GM19099 (cell line): Measurements from ENCODE around the gene RHBDF2.

ENCODE experiments used
- POLR2A ChIP-seq: IDR thresholded peaks from 3 replicates; pipeline ENCODE4 v1.6.1; 2011; ENCODE audit warnings: low read depth; ENCODE audit not compliant: insufficient read length; ENCODE audit errors: extremely low read depth

RHBDF2 gene

GRCh38 chr17:76531486-76532038 lies 30.3 kb upstream of the RHBDF2 start:
- TF ChIP-seq POLR2A, result no peak

GRCh38 chr17:76530811-76531485 lies 29.7 kb upstream of the RHBDF2 start:
- no peak for TF ChIP-seq POLR2A

GRCh38 chr17:76530095-76530723 lies 29.0 kb upstream of the RHBDF2 start:
- no peak for TF ChIP-seq POLR2A

GRCh38 chr17:76529224-76530094 lies 28.2 kb upstream of the RHBDF2 start:
- TF ChIP-seq POLR2A, result no peak

- no peak for TF ChIP-seq POLR2A
Observed at GRCh38 chr17:76528528-76529223, 27.5 kb upstream of the RHBDF2 start.

GRCh38 chr17:76528156-76528527 lies 26.9 kb upstream of the RHBDF2 start:
- TF ChIP-seq POLR2A, result no peak

- TF ChIP-seq POLR2A, result peak; percentile 15
Observed at GRCh38 chr17:76527430-76528111, 26.3 kb upstream of the RHBDF2 start.

- no peak for TF ChIP-seq POLR2A
Observed at GRCh38 chr17:76524598-76525512, 23.6 kb upstream of the RHBDF2 start.

- no peak for TF ChIP-seq POLR2A
Observed at GRCh38 chr17:76523084-76524037, 22.1 kb upstream of the RHBDF2 start.

GRCh38 chr17:76521262-76521661 lies 20.0 kb upstream of the RHBDF2 start:
- no peak for TF ChIP-seq POLR2A

GRCh38 chr17:76519048-76519966 lies 18.1 kb upstream of the RHBDF2 start:
- no peak for TF ChIP-seq POLR2A
